ENCODE measurements around the gene SPATS2. TPM values are rescaled to one million over a fixed set of nuclear protein-coding genes. Genes with fewer than 3 reads are reported as not detected.
A peak's percentile ranks its signal among the peaks of the same experiment; 100 is the strongest.
"Not testable (repeated sequence)": the region's sequence is repeated elsewhere in the genome, so short reads cannot be mapped to it uniquely, and the experiment has no call there.

The SPATS2 gene
- total RNA-seq, 1 donor from 2014 or later: 5.9 TPM

DNA sequence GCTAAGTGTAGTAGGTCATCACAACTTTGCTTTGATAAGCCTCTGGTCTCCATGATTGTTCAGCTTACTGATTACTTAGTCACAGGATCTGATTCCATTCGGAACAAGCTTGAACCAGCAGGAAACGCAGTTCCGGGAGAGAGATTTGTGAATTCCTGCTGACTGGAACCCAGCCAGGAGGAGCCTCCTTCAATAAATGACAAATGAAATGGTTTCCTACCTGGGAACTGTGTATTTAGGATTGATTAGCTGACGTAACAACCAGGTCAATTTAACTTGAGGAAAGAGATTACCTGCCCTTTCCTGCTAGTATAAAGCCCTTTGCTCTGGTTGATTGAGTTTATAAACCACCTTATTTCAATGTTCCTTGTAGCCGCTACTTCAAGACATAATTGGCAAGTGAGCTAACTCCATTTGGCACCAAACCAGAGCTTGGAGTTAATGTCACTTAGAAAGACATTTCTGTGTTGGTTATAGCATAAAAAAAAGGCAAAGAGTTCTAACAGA, 136.5 kb downstream of the SPATS2 start:
- DNase-seq (ENCODE audit: low spot score): no peak
- ATAC-seq: peak; percentile 20

DNA sequence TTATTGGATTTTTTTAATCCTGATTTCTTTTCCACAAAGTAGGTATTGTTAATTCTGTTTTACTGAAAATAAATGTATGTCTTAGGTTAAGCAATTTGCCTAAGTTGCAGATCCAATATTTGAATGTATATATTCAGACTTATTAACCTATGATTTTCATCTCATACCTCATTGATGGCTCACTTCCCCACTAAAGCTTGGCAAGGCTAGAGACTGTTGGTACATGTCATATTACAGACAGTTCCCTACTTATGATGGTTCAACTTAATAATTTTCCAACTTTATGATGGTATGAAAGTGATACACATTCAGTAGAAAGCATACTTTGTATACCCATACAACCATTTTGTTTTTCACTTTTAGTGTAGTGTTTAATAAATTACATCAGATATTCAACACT, 138.4 kb downstream of the SPATS2 start:
- no peak for ATAC-seq
- DNase-seq (ENCODE audit: low spot score): no peak

DNA sequence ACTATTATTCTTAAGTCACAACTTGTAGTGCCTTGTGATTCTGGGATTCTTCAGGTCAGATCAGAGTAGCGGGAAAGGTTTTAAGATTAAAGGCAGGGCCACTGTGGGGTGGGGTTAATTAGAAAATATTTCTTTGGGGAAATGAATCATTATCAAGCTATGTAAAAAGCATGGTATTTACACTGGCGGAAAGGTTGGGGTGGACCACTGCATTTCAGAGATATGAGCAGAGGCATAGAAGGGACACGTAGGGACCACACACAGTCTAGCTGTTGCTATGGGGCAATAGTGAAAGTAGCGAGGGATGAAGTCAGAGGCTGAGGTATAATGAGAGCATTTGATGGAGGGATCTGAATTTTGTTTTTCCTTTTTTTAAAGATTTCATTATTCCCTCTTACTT, 139.9 kb downstream of the SPATS2 start:
- no peak for ATAC-seq
- no peak for DNase-seq (ENCODE audit: low spot score)

DNA sequence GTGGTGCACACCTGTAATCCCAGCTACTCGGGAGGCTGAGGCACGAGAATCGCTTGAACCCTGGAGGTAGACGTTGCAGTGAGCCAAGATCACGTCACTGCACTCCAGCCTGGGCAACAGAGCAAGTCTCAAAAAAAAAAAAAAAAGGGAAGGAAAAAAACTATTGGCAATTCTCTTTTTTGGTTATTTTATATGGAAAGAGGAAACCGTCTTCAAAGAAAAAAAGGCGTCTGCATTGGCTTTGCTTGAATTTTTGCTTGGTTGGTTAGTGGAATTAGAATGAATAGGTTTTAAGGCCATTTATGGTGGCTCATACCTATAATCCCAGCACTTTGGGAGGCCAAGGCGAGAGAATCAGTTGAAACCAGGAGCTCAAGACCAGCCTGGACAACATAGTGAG, 142.4 kb downstream of the SPATS2 start:
- not testable (repeated sequence) for DNase-seq (ENCODE audit: low spot score); ATAC-seq

DNA sequence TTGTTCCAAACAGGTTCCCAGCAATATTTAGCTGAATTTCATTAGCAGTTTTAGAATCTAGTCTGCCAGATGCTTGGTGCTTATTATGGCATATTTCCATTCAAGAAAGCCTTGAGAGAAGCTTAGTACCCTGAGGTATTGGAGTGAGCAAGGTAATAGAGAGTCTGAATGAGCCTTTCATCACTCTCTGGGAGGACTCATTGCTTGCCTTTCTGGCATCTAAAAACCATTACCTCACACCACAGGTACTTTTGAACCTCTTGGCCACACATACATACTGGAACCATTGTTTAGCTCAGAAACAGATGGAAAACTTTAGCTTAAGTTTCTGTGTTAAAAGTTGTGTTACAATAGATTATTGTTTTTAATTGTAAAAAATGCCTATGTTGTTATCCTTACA, 144.1 kb downstream of the SPATS2 start:
- DNase-seq (ENCODE audit: low spot score) (no peak), ATAC-seq (no peak)

DNA sequence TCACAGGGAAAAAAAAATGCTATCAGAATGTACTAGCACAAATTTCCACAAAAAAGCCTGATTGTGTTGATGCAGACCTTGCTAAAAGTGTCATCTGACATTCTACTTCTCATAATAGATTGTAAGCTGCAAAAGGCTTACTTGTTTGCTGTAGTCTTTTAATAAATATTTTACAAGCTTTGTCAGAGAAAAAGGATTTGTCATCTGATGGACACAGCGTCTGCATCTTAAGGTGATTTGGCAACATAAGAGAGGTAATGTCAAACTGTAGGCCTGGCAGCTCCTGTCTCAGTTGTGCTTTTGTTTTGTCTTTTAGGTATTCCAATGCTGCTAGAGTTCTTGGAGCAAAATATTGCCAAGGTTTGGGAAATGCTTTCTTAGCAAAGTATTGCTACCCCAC, 145.3 kb downstream of the SPATS2 start:
- DNase-seq (ENCODE audit: low spot score) (no peak), ATAC-seq (no peak)

DNA sequence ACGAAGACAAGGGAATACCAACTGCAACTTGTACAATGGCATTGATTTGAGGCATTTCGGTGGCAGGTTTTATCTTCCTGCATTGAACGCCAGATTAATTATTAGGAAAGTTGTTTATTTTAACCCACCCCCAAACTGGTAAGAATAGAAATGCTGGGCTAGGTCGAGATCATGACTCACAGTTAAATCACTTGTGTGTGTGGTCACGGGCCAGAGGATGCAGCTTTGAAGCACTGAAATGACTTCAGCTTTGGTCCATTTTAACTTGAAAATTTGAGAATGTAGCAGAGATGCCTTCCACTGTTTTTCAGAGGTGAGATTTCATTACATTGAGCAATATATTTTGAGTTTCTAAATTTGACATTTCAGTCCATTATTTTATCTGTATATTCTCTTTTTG, 148.0 kb downstream of the SPATS2 start:
- DNase-seq (ENCODE audit: low spot score) (no peak), ATAC-seq (no peak)

DNA sequence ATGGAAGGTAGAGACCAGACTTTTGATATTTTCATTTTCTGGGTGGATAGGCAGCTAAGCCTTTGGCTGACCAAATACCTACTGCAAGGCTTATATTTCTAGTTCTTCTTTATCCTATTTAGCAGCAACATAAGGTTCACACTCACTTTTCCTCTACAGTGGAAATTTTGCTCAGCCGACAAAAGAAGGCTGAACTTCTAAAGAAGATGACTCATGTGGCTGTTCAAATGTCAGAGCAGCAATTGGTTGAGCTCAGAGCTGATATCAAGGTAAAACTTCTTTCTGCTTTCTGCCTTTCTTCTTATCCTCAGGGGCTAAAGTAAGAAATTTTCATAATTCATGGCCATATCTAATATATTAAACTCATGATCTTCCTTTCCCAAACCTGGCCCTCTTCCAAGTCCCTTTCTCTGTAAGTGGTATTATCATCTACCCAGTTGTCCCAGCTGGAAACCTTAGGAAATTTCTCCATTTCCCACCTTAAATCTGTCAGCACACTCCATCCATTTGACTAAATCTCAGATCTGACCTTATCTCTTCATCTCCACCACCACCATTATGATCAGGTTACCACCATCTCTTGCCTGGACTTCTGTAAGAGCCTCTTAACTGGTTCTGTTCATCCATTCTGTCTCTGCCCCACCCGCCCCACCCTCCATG, 151.8 kb downstream of the SPATS2 start:
- DNase-seq (ENCODE audit: low spot score) (no peak), ATAC-seq (no peak)

DNA sequence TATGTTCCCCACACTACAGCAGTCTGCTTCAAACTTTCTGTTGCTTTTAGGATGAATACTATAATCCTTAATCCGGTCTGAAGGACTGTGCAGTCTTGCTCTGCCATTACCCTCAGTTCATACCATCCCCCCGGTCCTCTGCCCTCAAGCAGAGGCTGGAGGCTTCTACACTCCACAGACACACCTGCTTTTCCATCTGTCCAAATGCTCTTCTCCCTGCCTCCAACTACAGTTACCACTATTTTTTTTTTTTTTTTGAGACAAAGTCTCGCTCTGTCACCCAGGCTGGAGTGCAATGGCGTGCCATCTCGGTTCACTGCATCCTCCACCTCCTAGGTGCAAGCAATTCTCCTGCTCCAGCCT, 152.3 kb downstream of the SPATS2 start:
- no peak for DNase-seq (ENCODE audit: low spot score)
- ATAC-seq: no peak

DNA sequence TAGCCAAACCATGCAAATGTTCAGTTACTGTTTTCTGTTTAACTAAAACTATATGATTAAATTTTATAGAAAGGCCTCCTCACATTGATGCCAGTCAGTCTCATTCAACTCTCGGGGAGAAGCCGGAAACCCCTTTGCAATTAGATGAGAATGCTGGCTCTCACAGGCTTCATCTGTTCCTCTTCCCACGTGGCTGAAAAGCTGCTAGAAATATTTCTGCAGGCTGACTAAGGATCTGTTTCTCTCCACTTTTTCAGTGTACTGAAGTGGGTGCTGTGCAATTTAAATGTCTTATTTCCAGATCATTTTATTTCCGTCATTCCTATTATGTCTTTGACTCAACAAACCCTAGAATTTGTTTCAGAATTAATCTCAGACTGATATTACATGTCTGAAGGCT, 154.1 kb downstream of the SPATS2 start:
- DNase-seq (ENCODE audit: low spot score) (no peak), ATAC-seq (no peak)

DNA sequence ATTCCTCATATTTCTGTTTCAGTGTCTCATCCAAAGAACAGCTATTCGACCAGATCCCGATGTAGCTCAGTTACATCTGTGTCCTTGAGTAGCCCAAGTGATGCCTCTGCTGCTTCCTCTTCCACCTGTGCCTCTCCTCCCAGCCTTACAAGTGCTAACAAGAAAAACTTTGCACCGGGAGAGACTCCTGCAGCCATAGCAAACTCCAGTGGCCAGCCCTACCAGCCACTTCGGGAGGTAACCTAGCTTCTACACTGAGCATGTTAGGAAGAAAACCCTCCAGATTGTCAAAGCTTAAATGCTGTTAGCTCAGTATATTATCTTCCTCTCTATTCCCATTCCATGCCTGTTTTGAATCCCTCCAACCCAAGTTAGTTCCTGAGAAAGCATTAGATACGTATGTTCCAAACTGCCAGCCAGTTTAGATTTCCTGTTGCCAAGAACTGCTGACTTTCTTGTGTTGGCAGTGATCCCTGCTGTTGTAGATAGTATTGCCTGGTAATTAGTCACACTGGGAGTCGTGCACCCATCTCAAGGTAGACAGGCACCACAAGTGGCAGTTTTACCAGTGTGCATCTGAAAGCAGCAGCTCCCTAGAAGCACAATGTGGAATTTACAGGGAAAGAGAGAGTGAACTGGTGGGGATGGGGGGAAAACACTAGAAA, 157.5 kb downstream of the SPATS2 start:
- ATAC-seq: no peak
- DNase-seq (ENCODE audit: low spot score): no peak

DNA sequence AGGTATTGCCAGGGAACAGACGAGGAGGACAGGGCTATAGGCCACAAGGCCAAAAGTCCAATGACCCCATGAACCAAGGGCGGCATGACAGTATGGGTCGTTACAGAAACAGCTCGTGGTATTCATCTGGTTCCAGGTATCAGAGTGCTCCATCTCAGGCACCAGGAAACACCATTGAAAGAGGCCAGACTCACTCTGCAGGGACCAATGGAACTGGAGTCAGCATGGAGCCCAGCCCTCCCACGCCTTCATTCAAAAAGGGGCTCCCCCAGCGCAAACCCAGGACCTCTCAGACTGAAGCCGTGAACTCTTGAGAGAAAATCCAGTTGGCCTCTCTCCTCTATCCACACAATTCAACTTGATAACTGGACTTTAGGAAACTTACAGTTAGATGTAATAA, 158.7 kb downstream of the SPATS2 start:
- DNase-seq (ENCODE audit: low spot score): no peak
- ATAC-seq: no peak

DNA sequence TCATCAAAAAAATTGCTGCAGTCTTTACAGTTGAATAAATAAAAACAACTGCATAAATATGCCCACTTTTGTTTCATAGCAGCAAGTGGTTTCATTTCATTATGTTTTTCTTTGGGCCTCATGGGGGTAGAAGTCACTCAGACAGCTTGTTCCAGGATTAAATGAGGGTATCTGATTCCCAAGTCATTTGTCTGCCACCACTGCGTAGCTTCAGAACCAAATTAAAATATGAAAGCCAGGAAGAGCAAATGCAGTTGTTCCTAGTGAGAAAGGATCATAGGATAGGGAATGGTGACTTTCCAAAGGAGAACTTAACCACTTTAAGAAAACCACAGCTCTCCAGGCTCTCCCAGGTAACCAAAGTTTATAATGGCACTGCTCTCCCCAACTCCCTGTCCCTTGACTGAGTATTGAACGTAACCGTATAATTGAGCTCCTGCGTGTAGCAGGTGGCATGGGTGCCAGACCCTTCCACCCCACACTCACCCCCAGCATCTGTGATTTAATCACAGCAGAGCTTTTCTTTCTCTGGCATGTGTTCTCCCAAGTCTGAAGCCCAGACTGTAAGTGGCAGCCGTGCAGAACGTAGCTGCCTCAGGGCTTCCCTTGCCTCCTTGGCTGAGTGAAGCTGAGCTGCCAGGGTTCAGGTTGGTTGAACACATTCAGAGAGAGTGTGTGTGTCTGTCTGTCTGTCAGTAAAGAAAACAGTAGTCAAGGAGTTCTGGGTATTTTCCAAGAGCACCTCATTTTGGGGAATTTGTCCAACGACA, 160.3 kb downstream of the SPATS2 start:
- ATAC-seq (no peak), DNase-seq (ENCODE audit: low spot score) (no peak)

DNA sequence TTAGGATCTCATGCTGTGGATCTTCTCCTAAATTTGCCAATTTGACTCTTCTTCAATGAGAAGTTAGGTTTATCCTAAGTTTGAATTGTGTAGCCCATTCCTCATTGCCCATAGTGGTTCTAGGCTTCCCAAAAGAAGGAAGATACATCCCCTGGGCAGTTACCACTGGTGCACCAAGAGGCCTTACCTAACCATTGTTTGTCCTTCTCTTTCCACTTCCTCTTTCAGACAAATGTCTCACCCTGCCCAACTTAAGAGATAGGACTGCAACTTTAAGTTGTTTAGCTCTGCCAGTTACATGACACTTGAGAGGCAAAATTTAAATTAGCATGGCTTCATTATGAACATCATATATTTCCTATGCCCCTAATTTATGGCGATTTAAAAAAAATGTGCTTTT, 162.2 kb downstream of the SPATS2 start:
- DNase-seq (ENCODE audit: low spot score) (no peak), ATAC-seq (no peak)

DNA sequence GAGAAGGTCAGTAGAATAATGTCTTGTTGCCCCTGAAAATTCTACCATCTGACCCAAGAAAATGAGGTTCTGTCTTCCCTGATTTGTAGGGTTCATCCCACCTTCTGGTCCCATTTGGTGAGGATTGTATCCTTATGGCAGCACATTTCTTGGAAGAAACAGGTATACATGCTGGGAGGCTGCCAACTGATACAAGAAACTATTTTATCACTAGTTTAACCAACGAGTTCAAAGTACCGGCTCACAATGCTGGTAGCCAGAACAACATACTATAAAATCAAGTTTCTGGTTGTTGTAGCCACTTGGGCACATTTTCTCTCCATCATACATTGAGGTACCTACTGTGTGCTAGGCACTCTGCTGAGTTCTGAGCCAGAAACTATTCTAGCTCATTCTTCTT, 164.5 kb downstream of the SPATS2 start:
- no peak for DNase-seq (ENCODE audit: low spot score)
- no peak for ATAC-seq

DNA sequence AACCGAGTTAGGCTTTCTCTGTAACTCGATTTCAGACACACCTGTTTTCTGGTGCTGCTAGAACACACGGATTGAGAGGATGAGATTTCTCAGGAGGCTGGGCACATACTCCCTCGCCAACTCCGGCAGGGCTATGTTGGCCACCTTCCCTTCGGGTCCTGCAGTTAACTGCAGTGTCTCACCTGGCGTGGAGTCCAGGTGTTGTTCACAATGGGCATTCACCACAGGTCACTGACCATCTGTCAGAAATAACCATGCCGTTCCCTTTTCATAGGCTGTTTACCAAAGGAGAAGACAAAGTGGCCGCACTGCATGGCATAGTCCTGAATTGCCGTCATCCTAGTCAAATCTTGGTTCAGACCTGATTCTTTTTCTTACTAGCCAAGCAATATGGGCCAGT, 166.1 kb downstream of the SPATS2 start:
- ATAC-seq (no peak), DNase-seq (ENCODE audit: low spot score) (no peak)

DNA sequence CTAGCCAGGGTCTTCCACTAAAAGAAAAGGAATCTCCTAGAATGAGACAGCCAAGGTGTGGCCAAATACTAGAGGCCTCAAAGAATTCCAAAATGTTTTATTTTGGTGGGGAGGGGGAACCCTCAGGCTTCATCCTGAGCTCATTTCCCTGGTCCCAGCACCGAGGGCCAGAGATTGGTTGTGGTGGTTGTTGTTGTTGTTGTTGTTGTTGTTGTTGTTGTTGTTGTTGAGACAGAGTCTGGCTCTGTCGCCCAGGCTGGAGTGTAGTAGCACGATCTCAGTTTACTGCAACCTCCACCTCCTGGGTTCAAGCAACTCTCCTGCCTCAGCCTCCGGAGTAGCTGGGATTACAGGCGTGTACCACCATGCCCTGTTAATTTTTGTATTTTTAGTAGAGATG, 166.9 kb downstream of the SPATS2 start:
- not testable (repeated sequence) for DNase-seq (ENCODE audit: low spot score); ATAC-seq

DNA sequence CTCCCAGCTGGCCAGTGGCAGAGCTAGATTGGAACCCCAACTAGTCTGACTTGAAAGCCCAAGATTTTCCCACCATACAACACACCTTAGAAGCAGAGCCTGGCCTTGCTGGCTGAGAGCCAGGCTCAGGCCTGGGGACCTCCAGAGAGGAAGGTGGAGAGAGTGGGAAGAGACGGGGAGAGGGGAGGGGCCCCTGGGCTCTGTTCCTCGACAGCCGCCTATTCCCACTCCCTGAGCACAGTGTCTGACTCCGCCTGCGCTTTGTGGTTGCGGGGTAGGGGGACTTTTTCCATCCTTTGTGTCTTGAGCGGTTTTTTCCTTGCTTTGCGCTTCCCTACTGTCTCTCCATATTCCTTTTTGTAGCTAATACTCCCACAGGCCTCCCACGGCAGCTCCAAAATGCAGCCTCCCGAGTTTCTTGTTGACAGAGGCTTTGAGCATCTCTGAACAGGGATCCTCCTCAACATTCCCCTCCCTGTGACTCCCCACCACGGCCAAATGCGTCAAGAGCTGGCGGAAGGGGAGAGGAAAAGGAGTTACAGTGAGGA, 167.5 kb downstream of the SPATS2 start:
- ATAC-seq: no peak
- no peak for DNase-seq (ENCODE audit: low spot score)

DNA sequence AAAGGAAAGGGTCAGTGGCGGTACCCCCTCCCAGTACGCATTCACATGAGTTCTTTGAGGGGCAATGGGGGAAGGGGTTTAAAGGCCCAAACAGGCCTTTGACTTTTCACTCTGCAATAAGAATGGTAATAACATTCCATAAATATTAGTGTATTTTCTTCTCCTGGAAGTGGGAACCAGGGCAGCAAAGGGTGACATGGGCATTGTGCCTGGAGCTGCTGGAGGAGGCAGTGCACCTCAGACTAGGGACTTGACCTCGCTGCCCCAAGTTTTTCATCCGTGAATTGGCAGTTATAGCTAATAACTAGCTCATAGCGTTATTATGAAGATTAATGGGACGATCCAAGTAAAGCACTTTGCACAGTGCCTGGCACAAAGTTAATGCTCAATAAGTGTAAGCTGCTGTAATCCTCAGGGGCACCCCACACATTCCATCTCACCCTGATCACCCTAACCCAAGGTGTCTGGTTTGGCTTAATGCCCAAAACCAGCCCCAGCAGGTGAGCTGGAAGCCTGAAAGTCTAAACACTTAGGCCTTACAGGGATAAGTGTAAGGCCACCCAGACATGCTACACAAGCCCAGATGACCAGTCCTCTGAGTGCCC, 168.8 kb downstream of the SPATS2 start:
- DNase-seq (ENCODE audit: low spot score) (no peak), ATAC-seq (no peak)

DNA sequence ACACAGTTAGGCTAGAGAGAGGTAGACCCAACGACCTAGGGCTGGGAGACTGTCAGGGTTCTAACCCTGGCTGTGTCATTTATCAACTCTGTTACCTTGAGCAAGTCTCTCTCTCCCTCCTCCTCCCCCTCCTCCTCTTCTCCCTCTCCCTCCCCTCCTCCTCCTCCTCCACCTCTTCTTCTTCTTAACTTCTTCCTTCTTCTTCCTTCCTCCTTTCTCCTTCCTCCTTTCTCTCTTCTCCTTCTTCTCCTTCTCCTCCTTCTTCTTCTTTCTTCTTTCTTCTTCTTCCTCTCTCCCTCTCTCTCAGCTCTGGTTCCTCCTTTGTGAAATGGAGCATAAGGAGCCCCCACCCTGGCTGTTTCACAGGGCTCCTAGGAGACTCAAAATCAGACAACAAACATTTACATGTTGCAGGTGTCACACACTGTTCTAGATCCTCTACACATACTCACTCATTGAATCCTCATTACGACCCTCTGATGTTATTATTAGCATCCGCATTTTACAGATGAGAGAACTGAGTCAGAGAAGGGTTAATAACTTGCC, 169.3 kb downstream of the SPATS2 start:
- ATAC-seq (no peak), DNase-seq (ENCODE audit: low spot score) (no peak)

DNA sequence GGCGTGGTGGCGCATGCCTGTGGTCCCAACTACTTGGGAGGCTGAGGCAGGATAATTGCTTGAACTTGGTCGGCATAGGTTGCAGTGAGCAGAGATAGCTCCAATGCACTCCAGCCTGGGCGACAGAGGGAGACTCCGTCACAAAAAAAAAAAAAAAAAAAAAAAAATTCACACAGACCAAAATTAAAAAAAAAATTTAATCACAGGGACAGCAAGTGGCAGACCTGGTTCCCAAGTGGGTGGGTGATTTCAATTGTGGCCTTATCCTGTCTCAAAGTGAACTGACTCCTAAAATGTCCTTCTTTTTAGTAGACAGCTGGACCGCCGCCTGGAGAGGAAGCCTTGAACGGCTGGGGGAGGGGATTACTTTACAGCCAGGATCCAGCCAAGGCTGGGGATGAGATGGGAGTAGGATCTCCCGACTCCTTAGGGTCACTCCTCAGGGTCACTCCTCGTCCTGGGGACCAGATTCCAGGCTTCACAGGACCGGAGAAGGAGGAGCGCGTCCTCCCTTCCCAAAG, 170.0 kb downstream of the SPATS2 start:
- ATAC-seq: no peak

More for the DNA sequence above, 170.0 kb downstream of the SPATS2 start:
- DNase-seq (ENCODE audit: low spot score): no peak
